H1 (cell line): ENCODE data around the gene SFTPA2.
"Not testable (repeated sequence)": the region's sequence is repeated elsewhere in the genome, so short reads cannot be mapped to it uniquely, and the experiment has no call there.

Experiments
- ASH2L ChIP-seq: fragments of 200-600, 300-600 bp; sonication (generic); IDR thresholded peaks from one replicate; pipeline ENCODE4 v1.7.1; 2017; ENCODE audit warnings: low read length
- CHD2 ChIP-seq: IDR thresholded peaks from 2 replicates; pipeline ENCODE4 v1.6.1; 2012; ENCODE audit warnings: low read length, improper control_type of control experiment
- EP300 ChIP-seq, 2 experiments: IDR thresholded peaks; 1 replicate in 1 of 2; 2 replicates in 1 of 2; pipeline ENCODE4 v1.6.1; 2011 to 2012; ENCODE audit warnings: low read depth in 2 of 2, low read length in 2 of 2, mild to moderate bottlenecking in 2 of 2, borderline replicate concordance in 1 of 2, inconsistent platforms in 1 of 2, moderate library complexity in 1 of 2
- EZH2 ChIP-seq: fragments of 200-600 bp; sonication (generic); IDR thresholded peaks from 2 replicates; pipeline ENCODE4 v1.7.1; 2012; ENCODE audit warnings: low read depth, mild to moderate bottlenecking, moderate library complexity, low read length, inconsistent platforms; ENCODE audit not compliant: severe bottlenecking
- MAFK ChIP-seq: IDR thresholded peaks from 2 replicates; pipeline ENCODE4 v1.6.1; 2012; ENCODE audit warnings: low read depth, mild to moderate bottlenecking, improper control_type of control experiment, low read length
- NRF1 ChIP-seq: IDR thresholded peaks from 2 replicates; pipeline ENCODE4 v1.6.1; 2011; ENCODE audit warnings: mild to moderate bottlenecking, low read depth, low read length, improper control_type of control experiment
- RFX5 ChIP-seq: IDR thresholded peaks from 2 replicates; pipeline ENCODE4 v1.6.1; 2011; ENCODE audit warnings: low read depth, low read length, improper control_type of control experiment, borderline replicate concordance
- SAP30 ChIP-seq: fragments of 300-600 bp; sonication (generic); IDR thresholded peaks from 2 replicates; pipeline ENCODE4 v1.7.1; 2012; ENCODE audit warnings: low read length, moderate library complexity, mild to moderate bottlenecking, inconsistent platforms; ENCODE audit not compliant: insufficient read depth, insufficient replicate concordance
- USF2 ChIP-seq: IDR thresholded peaks from 2 replicates; pipeline ENCODE4 v1.6.1; 2011; ENCODE audit warnings: low read length, improper control_type of control experiment
- ZNF274 ChIP-seq: IDR thresholded peaks from 2 replicates; pipeline ENCODE4 v1.7.0; 2012; ENCODE audit warnings: low read length, borderline replicate concordance; ENCODE audit errors: extremely low read depth
- TF ChIP-seq, protein P1 (sequence below), 3 experiments: IDR thresholded peaks; 1 replicate in 2 of 3; 2 replicates in 1 of 3; pipeline versions ENCODE4 v1.5.1 to v1.6.1; 2011; ENCODE audit warnings: low read length in 3 of 3, mild to moderate bottlenecking in 3 of 3, inconsistent platforms in 2 of 3, low read depth in 1 of 3, moderate library complexity in 1 of 3; ENCODE audit not compliant: insufficient read depth in 1 of 3; ENCODE audit errors: control extremely low read depth in 1 of 3
- TF ChIP-seq, protein P2 (sequence below): IDR thresholded peaks from 2 replicates; pipeline ENCODE4 v1.6.1; 2012; ENCODE audit warnings: inconsistent platforms

- TF ChIP-seq ASH2L; RFX5; ZNF274; MAFK; EZH2; CHD2; SAP30; EP300 (IDR thresholded peaks at IDR 0.05; ENCODE audit: borderline replicate concordance in 1 of 2, low read depth in 2 of 2, low read length in 2 of 2); NRF1; USF2: not testable (repeated sequence)
- TF ChIP-seq, protein P1, sequence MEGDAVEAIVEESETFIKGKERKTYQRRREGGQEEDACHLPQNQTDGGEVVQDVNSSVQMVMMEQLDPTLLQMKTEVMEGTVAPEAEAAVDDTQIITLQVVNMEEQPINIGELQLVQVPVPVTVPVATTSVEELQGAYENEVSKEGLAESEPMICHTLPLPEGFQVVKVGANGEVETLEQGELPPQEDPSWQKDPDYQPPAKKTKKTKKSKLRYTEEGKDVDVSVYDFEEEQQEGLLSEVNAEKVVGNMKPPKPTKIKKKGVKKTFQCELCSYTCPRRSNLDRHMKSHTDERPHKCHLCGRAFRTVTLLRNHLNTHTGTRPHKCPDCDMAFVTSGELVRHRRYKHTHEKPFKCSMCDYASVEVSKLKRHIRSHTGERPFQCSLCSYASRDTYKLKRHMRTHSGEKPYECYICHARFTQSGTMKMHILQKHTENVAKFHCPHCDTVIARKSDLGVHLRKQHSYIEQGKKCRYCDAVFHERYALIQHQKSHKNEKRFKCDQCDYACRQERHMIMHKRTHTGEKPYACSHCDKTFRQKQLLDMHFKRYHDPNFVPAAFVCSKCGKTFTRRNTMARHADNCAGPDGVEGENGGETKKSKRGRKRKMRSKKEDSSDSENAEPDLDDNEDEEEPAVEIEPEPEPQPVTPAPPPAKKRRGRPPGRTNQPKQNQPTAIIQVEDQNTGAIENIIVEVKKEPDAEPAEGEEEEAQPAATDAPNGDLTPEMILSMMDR (IDR thresholded peaks at IDR 0.05; ENCODE audit: control extremely low read depth in 1 of 3, insufficient read depth in 1 of 3, low read depth in 1 of 3, low read length in 3 of 3) = peak in 1 of 3 experiments; percentile 36; a peak in 1 of 4 replicates
- TF ChIP-seq, protein P2, sequence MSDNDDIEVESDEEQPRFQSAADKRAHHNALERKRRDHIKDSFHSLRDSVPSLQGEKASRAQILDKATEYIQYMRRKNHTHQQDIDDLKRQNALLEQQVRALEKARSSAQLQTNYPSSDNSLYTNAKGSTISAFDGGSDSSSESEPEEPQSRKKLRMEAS = not testable (repeated sequence)
These were observed 36.9 kb downstream of the SFTPA2 start for GRCh38 chr10:79523157-79523853.
